GM12892 (cell line): ENCODE data around the gene IL20RA.

ENCODE experiments used
- POLR2A ChIP-seq: IDR thresholded peaks from 2 replicates; pipeline ENCODE4 v1.6.1; 2011; ENCODE audit warnings: low read depth, low read length, control low read depth
- TAF1 ChIP-seq: IDR thresholded peaks from 2 replicates; pipeline ENCODE4 v1.6.1; 2011; ENCODE audit warnings: low read depth, mild to moderate bottlenecking, control low read depth, low read length, borderline replicate concordance

- TF ChIP-seq POLR2A: no peak
- TF ChIP-seq TAF1: no peak
These were observed 43.3 kb downstream of the IL20RA start for GRCh38 chr6:137001299-137001976.
